Naive thymus-derived CD4-positive, alpha-beta T cell (primary cell): ENCODE measurements around the gene IRF5. TPM values are rescaled to one million over a fixed set of nuclear protein-coding genes. Genes with fewer than 3 reads are reported as not detected.

Source experiments
- ATAC-seq: fragments of 150-1000 bp; cut with Tn5 transposase; 2 replicates; pipeline ENCODE4 v1.10.0; 2021; ENCODE audit warnings: mild to moderate bottlenecking, moderate library complexity
- CTCF ChIA-PET: fragments of 350-600 bp; sonication (Branson Sonifier 250); formaldehyde crosslinking; loops from one replicate; lab custom pipeline; 2021; ENCODE audit warnings: antibody characterized with exemption; lab: Charles Lee
- POLR2A ChIA-PET: fragments of 350-600 bp; sonication (Branson Sonifier 250); formaldehyde crosslinking; loops from one replicate; lab custom pipeline; 2021; ENCODE audit warnings: antibody characterized with exemption, inconsistent platforms; lab: Charles Lee
- DNase-seq, 9 donors: peaks; one replicate each; pipeline versions ENCODE4 v3.0.0 to v3.0.0-alpha.2; 2020 to 2022; ENCODE audit warnings: mixed read lengths in 1 of 9
- H3K27ac ChIP-seq: one replicate; pipeline ENCODE4 v1.7.0; 2013; ENCODE audit warnings: mild to moderate bottlenecking, low read depth, low read length, moderate library complexity
- H3K27me3 ChIP-seq, 2 donors: one replicate each; pipeline ENCODE4 v1.7.0; 2013; ENCODE audit warnings: low read length in 2 of 2, mild to moderate bottlenecking in 2 of 2, moderate library complexity in 2 of 2; ENCODE audit not compliant: control insufficient read depth in 2 of 2, insufficient read depth in 2 of 2
- H3K36me3 ChIP-seq, 3 experiments: 1 replicate in 2 of 3; 2 replicates in 1 of 3; pipeline ENCODE4 v1.7.0; 2013; ENCODE audit warnings: low read length in 3 of 3, mild to moderate bottlenecking in 3 of 3, moderate library complexity in 1 of 3; ENCODE audit not compliant: insufficient read depth in 3 of 3, control insufficient read depth in 2 of 3
- H3K4me1 ChIP-seq, 2 donors: one replicate each; pipeline ENCODE4 v1.7.0; 2013; ENCODE audit warnings: low read length in 2 of 2, mild to moderate bottlenecking in 2 of 2, moderate library complexity in 1 of 2; ENCODE audit not compliant: control insufficient read depth in 2 of 2, insufficient read depth in 2 of 2
- H3K4me3 ChIP-seq: 2 replicates; pipeline ENCODE4 v1.7.0; 2013; ENCODE audit warnings: mild to moderate bottlenecking, low read length
- H3K9me3 ChIP-seq, 3 experiments: 1 replicate in 2 of 3; 2 replicates in 1 of 3; pipeline ENCODE4 v1.7.0; 2013; ENCODE audit warnings: low read length in 3 of 3; ENCODE audit not compliant: control insufficient read depth in 2 of 3
- H3K27ac Mint-ChIP-seq, 9 donors: one replicate each; pipeline ENCODE4 v1.8.0; 2020 to 2022; ENCODE audit warnings: mixed read lengths in 9 of 9, mild to moderate bottlenecking in 8 of 9, moderate library complexity in 5 of 9, inconsistent platforms in 2 of 9
- H3K27me3 Mint-ChIP-seq, 5 donors: one replicate each; pipeline ENCODE4 v1.8.0; 2021 to 2022; ENCODE audit warnings: mixed read lengths in 5 of 5, mild to moderate bottlenecking in 1 of 5
- H3K36me3 Mint-ChIP-seq, 5 donors: one replicate each; pipeline ENCODE4 v1.8.0; 2020 to 2022; ENCODE audit warnings: mixed read lengths in 5 of 5, mild to moderate bottlenecking in 3 of 5, inconsistent platforms in 1 of 5
- H3K4me1 Mint-ChIP-seq, 7 donors: one replicate each; pipeline ENCODE4 v1.8.0; 2020 to 2022; ENCODE audit warnings: mixed read lengths in 7 of 7, mild to moderate bottlenecking in 3 of 7, inconsistent platforms in 1 of 7
- H3K4me3 Mint-ChIP-seq, 10 donors: one replicate each; pipeline ENCODE4 v1.8.0; 2020 to 2022; ENCODE audit warnings: mild to moderate bottlenecking in 10 of 10, mixed read lengths in 10 of 10, moderate library complexity in 6 of 10, inconsistent platforms in 2 of 10
- H3K9me3 Mint-ChIP-seq, 11 donors: one replicate each; pipeline ENCODE4 v1.8.0; 2020 to 2022; ENCODE audit warnings: mixed read lengths in 11 of 11, mild to moderate bottlenecking in 4 of 11, inconsistent platforms in 1 of 11, moderate library complexity in 1 of 11
- intact Hi-C, 2 donors: fragments of 100-400 bp; cut with micrococcal nuclease; formaldehyde crosslinking; loops; one replicate each; pipeline ENCODE4 v1.15.1; 2023
- polyA plus RNA-seq, 2 donors: library from polyadenylated mRNA; unstranded; fragments of 300-500 nt; fragmentation: Illumina TruSeq; gene quantifications; one replicate each; pipeline ENCODE4 v1.2.3, GENCODE V29; 2021
- total RNA-seq, 6 experiments: library from RNA in 5 of 6; stranded (reverse) in 5 of 6; gene quantifications; 1 replicate in 5 of 6; 2 replicates in 1 of 6; pipeline ENCODE4 v1.2.3 and lab custom pipeline; 2021 to 2026

IRF5 gene
- total and polyA plus RNA-seq, 7 experiments from 2014 or later = 0.38 to 33.2 (median 2.8) TPM

GRCh38 chr7:128915841-128916642, 21.7 kb upstream of the IRF5 start:
- Mint-ChIP-seq H3K4me3 (peak overlapping the region in 6 of 10 donors; percentile 52 to 88 (median 69)), H3K9me3 (peaks cover 0 to 2% (median 0%) of the 10 kb centered on the region in 11 donors), H3K4me1 (peaks cover 5 to 12% (median 9%) of the 10 kb centered on the region in 7 donors), H3K27ac (no peak overlapping the region), H3K27me3 (peaks cover 32 to 76% (median 52%) of the 10 kb centered on the region in 5 donors), H3K36me3 (peaks cover 0 to 4% (median 0%) of the 10 kb centered on the region in 5 donors)
- DNase-seq = no peak
- Histone ChIP-seq H3K27me3 (peaks cover 0 to 4% of the 10 kb centered on the region in 2 donors), H3K9me3 (no peaks in the 10 kb centered on the region), H3K36me3 (no peaks in the 10 kb centered on the region), H3K27ac (no peak overlapping the region), H3K4me3 (no peak overlapping the region), H3K4me1 (no peaks in the 10 kb centered on the region)
- CTCF ChIA-PET = interaction anchor here (0.6 kb wide), 1 partner anchor 310 kb away, joined by 5 read pairs; no protein-coding TSS in a partner anchor
- ATAC-seq = no peak
- POLR2A ChIA-PET = no interaction called here
- intact Hi-C loops = no loop called here

GRCh38 chr7:128916643-128916915, 21.1 kb upstream of the IRF5 start:
- DNase-seq = no peak
- Histone ChIP-seq H3K9me3 (no peaks in the 10 kb centered on the region), H3K4me3 (no peak overlapping the region), H3K27me3 (peaks cover 0 to 4% of the 10 kb centered on the region in 2 donors), H3K4me1 (no peaks in the 10 kb centered on the region), H3K36me3 (no peaks in the 10 kb centered on the region), H3K27ac (no peak overlapping the region)
- CTCF ChIA-PET = interaction anchor here (0.6 kb wide), 1 partner anchor 310 kb away, joined by 5 read pairs; no protein-coding TSS in a partner anchor
- intact Hi-C loops = no loop called here
- no peak for ATAC-seq
- POLR2A ChIA-PET = no interaction called here
- no peak overlapping the region for H3K27ac Mint-ChIP-seq
- peak overlapping the region in 3 of 10 donors; percentile 21 to 70 (median 41) for H3K4me3 Mint-ChIP-seq
- H3K4me1 Mint-ChIP-seq = peaks cover 5 to 12% (median 9%) of the 10 kb centered on the region in 7 donors
- peaks cover 0 to 4% (median 0%) of the 10 kb centered on the region in 5 donors for H3K36me3 Mint-ChIP-seq
- peaks cover 28 to 73% (median 46%) of the 10 kb centered on the region in 5 donors for H3K27me3 Mint-ChIP-seq
- peaks cover 0 to 2% (median 0%) of the 10 kb centered on the region in 11 donors for H3K9me3 Mint-ChIP-seq

GRCh38 chr7:128917122-128917521, 20.6 kb upstream of the IRF5 start:
- Mint-ChIP-seq H3K27ac (no peak overlapping the region), H3K27me3 (peaks cover 28 to 69% (median 42%) of the 10 kb centered on the region in 5 donors), H3K4me1 (peaks cover 5 to 12% (median 9%) of the 10 kb centered on the region in 7 donors), H3K9me3 (peaks cover 0 to 2% (median 0%) of the 10 kb centered on the region in 11 donors), H3K36me3 (peaks cover 0 to 4% (median 0%) of the 10 kb centered on the region in 5 donors), H3K4me3 (no peak overlapping the region)
- Histone ChIP-seq H3K27me3 (peaks cover 0 to 4% of the 10 kb centered on the region in 2 donors), H3K27ac (no peak overlapping the region), H3K9me3 (no peaks in the 10 kb centered on the region), H3K4me3 (no peak overlapping the region), H3K4me1 (no peaks in the 10 kb centered on the region), H3K36me3 (no peaks in the 10 kb centered on the region)
- DNase-seq = no peak
- ChIA-PET CTCF (interaction anchor here (0.6 kb wide), 1 partner anchor 309 kb away, joined by 5 read pairs; no protein-coding TSS in a partner anchor), POLR2A (no interaction called here)
- ATAC-seq = no peak
- intact Hi-C loops = no loop called here

GRCh38 chr7:128918016-128918665, 19.6 kb upstream of the IRF5 start:
- peaks cover 5 to 12% (median 9%) of the 10 kb centered on the region in 7 donors for H3K4me1 Mint-ChIP-seq
- CTCF ChIA-PET = no interaction called here
- intact Hi-C loops = no loop called here

GRCh38 chr7:128919241-128919640, 18.5 kb upstream of the IRF5 start:
- Histone ChIP-seq H3K27ac (no peak overlapping the region), H3K27me3 (peaks cover 0 to 4% of the 10 kb centered on the region in 2 donors), H3K36me3 (no peaks in the 10 kb centered on the region), H3K4me1 (no peaks in the 10 kb centered on the region), H3K9me3 (no peaks in the 10 kb centered on the region), H3K4me3 (no peak overlapping the region)
- Mint-ChIP-seq H3K27me3 (peaks cover 30 to 68% (median 36%) of the 10 kb centered on the region in 5 donors), H3K27ac (no peak overlapping the region), H3K9me3 (peaks cover 0 to 2% (median 0%) of the 10 kb centered on the region in 11 donors), H3K4me1 (peaks cover 5 to 10% (median 7%) of the 10 kb centered on the region in 7 donors), H3K4me3 (no peak overlapping the region), H3K36me3 (peaks cover 0 to 4% (median 0%) of the 10 kb centered on the region in 5 donors)
- ChIA-PET POLR2A (no interaction called here), CTCF (no interaction called here)
- ATAC-seq (no peak), DNase-seq (no peak)
- intact Hi-C loops = no loop called here

More at GRCh38 chr7:128918016-128918665, 19.6 kb upstream of the IRF5 start:
- POLR2A ChIA-PET = no interaction called here
- Histone ChIP-seq H3K4me3 (no peak overlapping the region), H3K27ac (no peak overlapping the region), H3K36me3 (no peaks in the 10 kb centered on the region), H3K4me1 (no peaks in the 10 kb centered on the region), H3K9me3 (no peaks in the 10 kb centered on the region), H3K27me3 (peaks cover 0 to 4% of the 10 kb centered on the region in 2 donors)
- ATAC-seq (no peak), DNase-seq (no peak)
- H3K27me3 Mint-ChIP-seq = peaks cover 28 to 67% (median 38%) of the 10 kb centered on the region in 5 donors
- no peak overlapping the region for H3K4me3 Mint-ChIP-seq
- H3K9me3 Mint-ChIP-seq = peaks cover 0 to 2% (median 0%) of the 10 kb centered on the region in 11 donors
- no peak overlapping the region for H3K27ac Mint-ChIP-seq
- H3K36me3 Mint-ChIP-seq = peaks cover 0 to 4% (median 0%) of the 10 kb centered on the region in 5 donors

GRCh38 chr7:128919881-128920799, 17.6 kb upstream of the IRF5 start:
- intact Hi-C loops = no loop called here

More at GRCh38 chr7:128919881-128920799, 17.6 kb upstream of the IRF5 start:
- no peak overlapping the region for H3K4me3 Mint-ChIP-seq
- ChIA-PET POLR2A (no interaction called here), CTCF (no interaction called here)
- H3K36me3 Mint-ChIP-seq = peaks cover 0 to 4% (median 0%) of the 10 kb centered on the region in 5 donors
- peaks cover 28 to 69% (median 31%) of the 10 kb centered on the region in 5 donors for H3K27me3 Mint-ChIP-seq
- no peak overlapping the region for H3K4me3 ChIP-seq
- peaks cover 0 to 4% of the 10 kb centered on the region in 2 donors for H3K27me3 ChIP-seq
- no peak overlapping the region for H3K27ac Mint-ChIP-seq
- H3K4me1 Mint-ChIP-seq = peaks cover 5 to 6% (median 5%) of the 10 kb centered on the region in 7 donors
- no peaks in the 10 kb centered on the region for H3K9me3 ChIP-seq
- H3K4me1 ChIP-seq = no peaks in the 10 kb centered on the region
- no peak overlapping the region for H3K27ac ChIP-seq
- H3K9me3 Mint-ChIP-seq = peaks cover 0 to 2% (median 0%) of the 10 kb centered on the region in 11 donors
- DNase-seq = no peak
- H3K36me3 ChIP-seq = no peaks in the 10 kb centered on the region
- no peak for ATAC-seq
